ENCODE data around the gene ALOX5AP.

The ALOX5AP gene

GRCh38 chr13:30714629-30715371, 20.5 kb upstream of the ALOX5AP start:
- DNase-seq = peak; percentile 48 to 74 (median 69)

DNA sequence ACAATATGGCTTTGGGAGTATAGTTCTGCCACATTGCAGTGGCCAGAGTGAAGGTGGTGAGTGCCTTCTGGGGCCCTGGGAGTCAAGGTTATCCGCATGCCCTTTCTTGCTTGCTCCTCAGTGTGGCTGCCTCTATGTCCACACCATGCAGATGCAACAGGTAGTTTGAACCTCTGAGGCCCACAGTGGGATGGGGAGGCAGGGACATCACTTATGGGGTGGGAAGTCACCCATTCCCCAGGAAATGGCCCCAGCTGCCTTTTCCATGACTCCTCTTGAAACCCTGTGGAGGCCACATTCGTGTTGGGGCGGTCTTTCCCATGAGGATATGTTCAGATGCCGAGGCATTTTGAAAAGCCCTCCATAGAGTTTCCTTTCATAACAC, 20.0 kb upstream of the ALOX5AP start:
- no peak for DNase-seq

DNA sequence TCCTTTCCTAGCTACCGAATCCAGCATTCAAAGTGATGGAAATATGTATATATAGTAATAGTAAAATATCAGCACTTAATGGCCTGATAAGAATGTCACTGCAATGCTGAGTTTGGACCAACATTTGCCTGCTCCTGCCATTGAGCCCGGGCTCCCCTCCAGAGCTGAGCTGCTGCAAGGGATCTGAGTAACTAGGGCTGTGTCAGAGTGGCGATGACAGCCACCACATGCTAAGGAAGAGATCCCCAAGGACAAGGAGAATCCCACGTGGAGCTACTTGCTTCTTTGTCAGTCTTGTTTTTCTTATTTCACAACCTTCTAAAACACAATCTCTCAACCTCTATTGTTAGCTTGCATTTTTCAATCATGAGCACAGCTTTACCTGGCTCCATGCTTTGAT, 19.5 kb upstream of the ALOX5AP start:
- no peak for DNase-seq

DNA sequence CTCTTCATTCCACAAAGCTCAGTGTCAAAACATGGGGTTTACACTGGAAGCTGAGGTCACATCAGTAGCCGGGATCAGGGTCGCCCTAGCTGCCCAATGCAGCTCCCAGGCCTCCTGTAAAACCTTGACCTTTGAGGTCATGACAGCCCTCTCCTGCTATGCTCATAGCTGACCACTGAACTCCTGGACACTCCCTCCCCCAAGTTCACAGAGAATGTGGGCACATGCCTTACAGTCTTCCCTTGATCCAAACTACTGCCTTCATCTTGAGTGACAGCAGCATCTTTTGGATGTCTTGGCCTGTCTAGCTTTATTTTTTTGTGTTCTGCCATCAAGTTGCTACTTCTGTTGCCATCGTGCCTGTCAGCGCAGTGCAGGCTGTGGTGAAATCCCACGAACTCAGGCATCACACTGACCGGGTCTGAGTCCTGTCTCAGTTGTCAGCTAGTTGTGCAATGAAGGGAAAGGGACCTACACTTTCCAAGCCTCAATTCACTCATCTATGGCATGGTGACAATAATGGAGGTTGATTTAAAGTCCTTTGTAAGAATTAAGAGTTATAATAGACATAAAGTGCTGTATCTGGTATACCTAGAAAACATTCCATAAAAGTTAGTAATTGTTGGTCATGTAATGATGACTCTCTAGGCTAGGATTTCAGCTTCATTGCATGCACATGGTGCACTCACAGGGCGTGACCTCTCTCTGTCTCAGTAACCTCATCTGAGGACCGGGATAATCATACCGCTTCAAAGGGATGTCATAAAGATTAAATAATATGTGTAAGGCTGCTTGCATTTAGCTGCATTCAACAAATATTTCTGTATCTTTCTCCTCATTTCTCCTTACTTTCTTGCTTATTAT, 16.4 kb upstream of the ALOX5AP start:
- DNase-seq = peak; percentile 47 to 68 (median 66)

- DNase-seq = no peak
Measured at GRCh38 chr13:30719525-30719914, 15.8 kb upstream of the ALOX5AP start.

- peak in 3 of 4 experiments; percentile 51 to 88 (median 86) for DNase-seq
Measured at GRCh38 chr13:30720172-30720869, 15.0 kb upstream of the ALOX5AP start.

- DNase-seq = peak in 1 of 4 experiments; percentile 41
Measured at GRCh38 chr13:30721936-30722335, 13.4 kb upstream of the ALOX5AP start.

- DNase-seq = no peak
Measured at GRCh38 chr13:30722361-30722760, 13.0 kb upstream of the ALOX5AP start.

GRCh38 chr13:30724778-30725177, 10.6 kb upstream of the ALOX5AP start:
- no peak for DNase-seq

DNA sequence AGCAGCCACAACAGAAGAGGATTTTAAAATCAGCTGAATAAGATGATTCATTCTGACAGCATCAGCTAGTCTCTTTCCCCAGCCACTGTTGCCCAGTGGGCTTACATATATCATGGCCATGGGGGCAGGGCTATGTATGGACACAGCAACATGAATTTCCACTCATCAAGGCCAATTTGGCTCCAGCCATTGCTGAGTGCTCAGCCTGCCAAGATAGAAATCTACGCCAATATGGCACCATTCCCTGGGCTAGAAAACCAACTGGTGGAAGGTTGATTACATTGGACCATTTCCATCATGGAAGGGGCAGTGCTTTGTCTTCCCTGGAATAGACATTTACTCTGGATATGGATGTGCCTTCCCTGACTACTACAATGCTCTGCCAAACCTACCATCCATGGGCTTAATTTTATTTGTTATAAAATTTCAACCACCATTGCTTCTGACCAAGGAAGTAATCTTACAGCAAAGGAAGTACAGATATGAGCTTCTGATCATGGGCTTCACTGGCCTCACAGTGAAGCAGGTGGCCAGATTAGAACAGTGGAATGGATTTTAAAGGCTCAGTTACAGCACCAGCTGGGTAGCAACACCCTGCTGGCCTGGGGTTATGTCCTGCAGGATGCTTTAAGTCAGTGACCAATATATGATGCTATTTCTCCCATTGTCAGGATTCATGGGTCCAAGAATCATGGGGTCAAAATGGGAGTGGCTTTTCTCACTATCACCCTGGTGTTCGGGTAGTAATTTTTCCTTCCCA, 9.8 kb upstream of the ALOX5AP start:
- no peak for DNase-seq

GRCh38 chr13:30726192-30726591, 9.2 kb upstream of the ALOX5AP start:
- DNase-seq = no peak

GRCh38 chr13:30727491-30728355, 7.6 kb upstream of the ALOX5AP start:
- DNase-seq = no peak

DNA sequence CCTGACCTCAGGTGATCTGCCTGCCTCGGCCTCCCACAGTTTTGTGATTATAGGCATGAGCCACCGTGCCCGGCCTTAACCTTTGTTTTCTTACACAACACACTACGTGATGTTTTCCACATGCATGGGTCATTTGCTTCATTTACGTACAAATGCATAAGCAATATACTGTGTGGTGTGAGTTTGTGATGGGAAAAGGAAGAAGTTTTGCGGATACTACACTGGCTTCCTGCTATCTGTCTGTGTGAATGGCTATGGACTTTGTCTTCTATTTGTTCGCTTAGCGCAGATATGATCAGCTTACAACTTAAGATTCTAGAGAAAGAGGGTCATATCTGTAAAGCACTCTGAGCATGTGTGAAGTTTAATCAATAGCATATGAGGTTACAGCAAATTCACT, 5.5 kb upstream of the ALOX5AP start:
- DNase-seq = no peak

DNA sequence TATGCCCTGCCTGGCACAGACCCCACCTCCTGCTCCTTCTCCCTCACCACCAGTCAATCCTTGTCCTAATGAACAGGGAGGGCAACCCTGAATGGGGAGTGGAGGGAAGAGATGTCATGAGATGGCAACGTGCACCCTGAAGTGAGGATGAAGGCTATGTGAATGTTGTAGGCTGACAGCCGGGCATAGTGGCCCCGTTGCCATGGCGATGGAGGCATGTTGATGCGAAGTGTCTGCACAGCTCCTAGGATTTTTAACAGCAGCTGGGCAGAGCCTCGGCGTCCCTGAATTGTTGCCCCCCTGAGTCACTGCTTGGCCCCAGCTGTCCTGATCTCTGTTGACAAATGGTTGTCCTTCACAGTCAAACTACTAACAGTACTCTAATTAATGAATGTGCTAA, 4.8 kb upstream of the ALOX5AP start:
- no peak for DNase-seq

- DNase-seq = no peak
Measured at GRCh38 chr13:30731361-30732045, 3.8 kb upstream of the ALOX5AP start.

DNA sequence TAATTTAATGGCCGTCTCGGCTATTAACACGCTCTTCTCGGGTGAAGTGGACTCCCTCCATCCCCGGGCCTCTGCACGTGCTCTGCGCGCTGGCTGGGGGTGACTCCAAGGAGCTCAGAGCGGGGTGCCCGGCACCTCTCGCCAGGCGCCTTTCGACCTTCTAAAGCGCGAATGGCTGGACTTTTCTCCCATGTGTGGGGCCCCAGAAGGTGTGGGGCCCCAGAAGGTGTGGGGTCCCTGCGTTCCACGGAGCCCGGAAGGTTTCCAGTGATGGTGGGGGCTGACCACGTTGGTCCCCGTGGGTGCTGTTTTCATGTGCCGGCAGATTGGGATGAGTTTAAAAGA, 3.3 kb upstream of the ALOX5AP start:
- no peak for DNase-seq

DNA sequence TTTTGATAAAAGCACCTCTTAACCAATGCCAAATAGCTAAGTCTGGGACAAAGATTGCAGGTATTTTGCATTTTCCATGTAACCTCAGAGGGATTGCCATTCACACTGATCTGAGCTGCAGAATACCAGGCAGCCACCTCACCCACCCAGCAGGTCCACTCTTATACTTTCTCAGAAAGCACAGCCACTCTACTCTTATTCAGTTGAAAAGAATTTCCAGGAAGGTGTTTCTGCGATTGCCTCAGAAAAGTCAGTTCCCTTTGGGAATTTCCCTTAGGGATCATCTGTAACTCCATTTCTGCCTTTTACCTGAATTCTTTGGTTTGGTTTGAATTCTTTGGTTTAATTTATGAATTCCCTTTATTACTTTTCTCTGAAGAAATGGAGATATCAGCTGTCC, 904 bp upstream of the ALOX5AP start:
- DNase-seq = no peak

DNA sequence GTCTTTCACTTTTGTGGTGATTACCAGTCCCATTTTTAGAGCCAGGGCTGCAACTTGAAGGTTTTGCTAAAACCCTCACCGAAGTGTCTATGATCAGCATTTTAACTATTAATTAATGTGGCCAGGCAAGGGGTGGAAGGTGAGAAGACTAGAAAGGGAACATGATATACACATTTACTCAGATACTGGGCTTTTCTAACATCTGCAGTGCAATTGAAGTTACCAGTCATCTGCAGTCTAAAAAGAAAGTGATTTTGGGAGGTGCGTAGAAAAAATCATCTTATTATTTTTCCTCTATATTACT, 481 bp downstream of the ALOX5AP start:
- no peak for DNase-seq

- DNase-seq = no peak
Measured at GRCh38 chr13:30736461-30737320, 1.3 kb downstream of the ALOX5AP start.
